Measurements from ENCODE around the gene CBR4. TPM values are rescaled to one million over a fixed set of nuclear protein-coding genes. Genes with fewer than 3 reads are reported as not detected.

CBR4 gene
- total RNA-seq, 1 experiment from 2014 or later = 33.6 TPM

GRCh38 chr4:169040559-169041261 lies 30.7 kb upstream of the CBR4 start:
- no peak overlapping the region for H3K4me2 ChIP-seq (ENCODE audit: insufficient read depth, insufficient read length, low read length)
- H3K4me1 Mint-ChIP-seq = no peaks in the 10 kb centered on the region; a peak in 1 of 4 replicates
- H4K5ac ChIP-seq (ENCODE audit: insufficient read length, low read depth, low read length) = no peak overlapping the region
- H4K20me1 ChIP-seq (ENCODE audit: control insufficient read depth, insufficient read depth, insufficient read length) = no peaks in the 10 kb centered on the region
- H3K14ac ChIP-seq (ENCODE audit: insufficient read depth, low read length) = no peak overlapping the region
- H3K9me3 ChIP-seq (ENCODE audit: control insufficient read depth, low read depth, low read length) = no peaks in the 10 kb centered on the region
- H2BK20ac ChIP-seq (ENCODE audit: low read depth, low read length, poor library complexity, severe bottlenecking) = no peak overlapping the region
- no peak for DNase-seq
- H2BK12ac ChIP-seq (ENCODE audit: insufficient read length, low read depth, low read length) = no peak overlapping the region
- no peaks in the 10 kb centered on the region for H3K79me2 ChIP-seq (ENCODE audit: insufficient read depth, low read length)
- TF ChIP-seq CTCF (conservative IDR thresholded peaks at IDR 0.05) = no peak
- no peak overlapping the region for H3K4me3 Mint-ChIP-seq
- H3K79me1 ChIP-seq (ENCODE audit: insufficient read depth, low read depth, low read length, poor library complexity, severe bottlenecking) = no peaks in the 10 kb centered on the region
- WGBS (ENCODE audit: extremely low coverage, insufficient read length, low lambda C conversion rate) = no CpG with 5 or more reads among the region's 7 CpGs
- H3K56ac ChIP-seq (ENCODE audit: insufficient read length, low read depth, low read length) = no peak overlapping the region
- H4K91ac ChIP-seq (ENCODE audit: insufficient read length, low read depth, low read length) = no peak overlapping the region
- peaks cover 0 to 5% (median 0%) of the 10 kb centered on the region in 3 experiments; a peak in 1 of 7 replicates for H3K36me3 Mint-ChIP-seq (ENCODE audit: insufficient read depth in 1 of 3, low read depth in 3 of 3)
- H3K18ac ChIP-seq (ENCODE audit: insufficient read length, low read depth, low read length) = no peak overlapping the region
- H2AFZ ChIP-seq (ENCODE audit: low read length) = no peak overlapping the region
- H3K23ac ChIP-seq (ENCODE audit: insufficient read length, low read depth, low read length) = no peak overlapping the region
- no peak overlapping the region for H2BK15ac ChIP-seq (ENCODE audit: low read depth, low read length)
- H2BK120ac ChIP-seq (ENCODE audit: low read depth, low read length, poor library complexity, severe bottlenecking) = no peak overlapping the region
- no peaks in the 10 kb centered on the region; the same call in 1 of the 2 replicates for H3K27me3 Mint-ChIP-seq (ENCODE audit: low read depth)
- H3T11ph ChIP-seq (ENCODE audit: low read length) = no peak overlapping the region
- no peaks in the 10 kb centered on the region for H3K23me2 ChIP-seq (ENCODE audit: insufficient read length, low read depth, low read length, poor library complexity, severe bottlenecking)
- H3K9me3 Mint-ChIP-seq = peaks cover 0 to 3% of the 10 kb centered on the region in 2 experiments; a peak in 1 of 5 replicates
- no peak overlapping the region for H2BK5ac ChIP-seq (ENCODE audit: insufficient read length, low read length)
- no peak overlapping the region for H2AK5ac ChIP-seq (ENCODE audit: insufficient read length, low read length)
- no peaks in the 10 kb centered on the region for H3K27me3 ChIP-seq (ENCODE audit: insufficient read depth, low read length)
- no peak overlapping the region for H3K27ac ChIP-seq (ENCODE audit: insufficient read length, low read depth, low read length)
- no peak overlapping the region for H3K9ac ChIP-seq (ENCODE audit: extremely low read depth, insufficient read length, low read length)
- no peak overlapping the region for H4K8ac ChIP-seq (replicated peaks; ENCODE audit: insufficient read length, low read depth, low read length)
- H3K4ac ChIP-seq (ENCODE audit: low read depth, low read length) = no peak overlapping the region
- no peaks in the 10 kb centered on the region for H3K4me1 ChIP-seq (ENCODE audit: insufficient read depth, low read length)
- H3K27ac Mint-ChIP-seq = no peak overlapping the region
